ENCODE results near the gene TMEM59.

DNA sequence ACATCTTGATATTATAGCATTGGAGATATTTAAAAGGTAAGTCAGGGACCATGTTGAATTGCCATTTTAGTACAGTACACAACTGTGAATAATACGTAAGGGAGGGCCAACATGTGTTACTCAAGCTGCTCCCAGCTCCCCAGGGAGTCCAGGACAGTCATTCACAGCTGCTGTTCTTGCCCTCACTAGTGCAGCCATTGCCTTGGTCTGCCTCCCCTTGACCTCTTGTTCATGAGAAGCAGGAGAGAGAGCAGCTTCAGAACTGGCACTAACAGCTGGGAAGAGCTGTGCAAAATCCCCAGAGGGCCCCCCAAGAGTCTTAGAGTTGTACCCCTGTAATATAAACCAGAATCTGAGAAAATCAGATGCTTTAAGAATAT, 16.8 kb upstream of the TMEM59 start:
- TF ChIP-seq CTCF (IDR thresholded peaks at IDR 0.05) (no peak), POLR2A (IDR thresholded peaks at IDR 0.05) (no peak)

Measured in Peyer's patch (tissue), 4 donors.